ENCODE measurements around the gene NRN1L.
"Not testable (repeated sequence)": the region's sequence is repeated elsewhere in the genome, so short reads cannot be mapped to it uniquely, and the experiment has no call there.

Gene NRN1L

DNA sequence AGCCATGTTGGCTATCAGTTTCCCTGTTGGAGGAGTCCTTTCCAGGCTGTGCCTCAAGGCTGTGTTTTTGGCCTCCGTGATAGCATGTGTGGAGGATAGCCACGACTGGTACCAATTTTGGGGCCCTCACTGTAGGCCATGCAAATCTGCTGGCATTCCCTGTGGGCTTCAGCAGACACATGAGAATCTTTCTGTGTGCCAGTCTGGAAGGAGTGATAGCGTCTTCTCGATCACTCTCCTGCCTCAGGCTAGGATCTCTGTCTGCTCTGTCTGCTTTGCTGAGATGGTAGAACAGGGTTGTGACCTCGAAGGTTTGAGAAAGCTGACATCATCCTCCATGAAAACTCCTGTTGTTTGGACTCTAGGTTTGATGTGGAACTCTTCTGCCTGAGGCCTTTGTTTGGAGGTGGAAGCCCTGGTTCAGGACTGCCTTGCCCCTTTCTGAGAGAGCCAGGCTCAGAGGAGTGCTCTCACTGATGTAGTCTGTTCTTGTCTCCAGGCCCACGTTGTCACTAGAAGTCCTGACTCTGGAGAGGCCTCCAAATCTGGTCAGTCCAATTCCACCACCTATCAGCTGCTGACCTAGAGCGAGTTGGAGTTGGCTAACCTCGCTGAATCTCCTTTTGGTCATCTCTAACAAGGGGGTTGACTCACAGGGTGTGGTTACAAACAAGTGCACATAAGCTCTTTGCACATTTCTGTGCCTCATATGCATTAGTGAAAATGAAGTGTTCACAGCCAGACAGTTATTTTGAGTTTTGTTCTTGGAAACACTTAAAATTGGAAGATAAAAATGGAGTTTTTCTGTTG is 23.9 kb upstream of the NRN1L start:
- no peak for DNase-seq (ENCODE audit: low read depth)

DNA sequence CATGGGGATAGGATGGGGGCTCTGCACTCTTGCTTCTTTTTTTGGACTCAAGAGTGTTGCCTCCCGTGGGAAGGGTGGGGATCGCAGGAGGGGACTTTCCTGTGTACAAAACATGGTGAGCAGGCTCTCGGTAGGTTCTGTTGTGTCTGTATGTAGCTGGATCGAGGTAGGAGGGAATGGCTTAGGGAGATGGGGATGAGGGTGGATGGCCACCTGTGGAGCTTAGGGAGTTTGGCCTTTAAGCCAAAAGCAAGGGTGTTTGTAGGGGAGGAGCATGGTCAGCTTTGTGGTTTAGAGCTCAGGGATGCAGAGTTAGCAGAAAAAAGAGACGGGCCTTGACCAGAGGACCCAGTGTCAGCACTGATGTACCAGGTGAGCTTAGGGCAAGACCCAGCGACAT is 22.8 kb upstream of the NRN1L start:
- no peak for DNase-seq (ENCODE audit: low read depth)

DNA sequence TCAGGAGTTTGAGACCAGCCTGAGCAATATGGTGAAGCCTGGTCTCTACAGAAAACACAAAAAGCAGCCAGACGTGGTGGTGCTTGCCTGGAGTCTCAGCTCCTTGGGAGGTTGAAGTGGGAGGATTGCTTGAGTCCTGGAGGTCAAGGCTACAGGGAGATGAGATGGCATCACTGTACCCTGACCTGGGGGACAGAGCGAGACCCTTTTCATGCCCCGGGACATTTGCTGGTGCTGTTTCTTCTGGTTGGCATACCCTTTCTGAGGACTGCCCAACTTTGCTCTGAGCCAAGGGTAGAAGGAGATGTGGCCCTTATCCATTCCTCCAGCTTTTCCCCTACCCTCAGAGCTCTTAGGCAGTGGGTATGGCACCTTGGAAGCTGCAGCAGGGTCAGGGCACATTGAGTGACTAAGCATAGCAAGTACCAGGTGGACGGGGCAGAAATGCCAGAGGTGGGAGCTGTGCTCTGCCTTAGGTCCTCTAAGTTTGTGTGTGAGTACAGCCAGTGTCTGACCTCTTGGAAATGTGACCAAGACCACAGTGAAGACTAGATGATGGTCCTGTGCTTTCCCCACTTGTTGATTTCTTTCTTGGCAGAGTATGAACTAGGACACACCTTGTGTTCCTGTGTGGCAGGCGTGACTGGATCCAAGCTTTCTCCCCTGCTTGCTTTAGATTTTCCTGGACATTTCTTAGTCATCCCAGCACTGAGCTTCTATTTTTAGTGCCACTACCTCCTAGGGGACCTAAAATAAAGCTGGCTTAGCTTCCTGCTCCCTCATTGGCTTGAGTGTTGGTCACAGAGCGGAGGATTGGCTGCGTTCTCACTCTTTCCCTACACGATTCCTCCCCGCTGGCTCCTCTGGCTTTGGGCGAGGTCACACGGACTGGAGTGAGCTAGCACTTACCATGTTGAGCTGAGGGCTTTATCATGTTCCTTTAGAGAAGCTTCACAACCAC is 21.8 kb upstream of the NRN1L start:
- DNase-seq (ENCODE audit: low read depth) = no peak

DNA sequence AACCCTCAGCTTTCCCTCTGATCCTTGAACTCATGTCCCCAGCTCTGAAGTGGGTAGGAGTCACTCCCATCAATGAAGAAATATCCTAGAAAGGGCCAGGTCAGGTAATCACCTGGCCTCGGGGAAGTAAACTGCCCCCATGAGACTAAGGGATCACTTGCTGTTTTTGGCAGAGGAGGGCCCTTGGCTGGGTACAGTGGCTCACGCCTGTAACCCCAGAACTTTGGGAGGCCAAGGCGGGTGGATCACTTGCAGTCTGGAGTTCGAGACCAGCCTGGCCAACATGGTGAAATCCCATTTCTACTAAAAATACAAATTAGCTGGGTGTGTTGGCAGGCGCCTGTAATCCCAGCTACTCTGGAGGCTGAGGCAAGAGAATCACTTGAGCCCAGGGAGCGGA is 20.6 kb upstream of the NRN1L start:
- not testable (repeated sequence) for DNase-seq (ENCODE audit: low read depth)

DNA sequence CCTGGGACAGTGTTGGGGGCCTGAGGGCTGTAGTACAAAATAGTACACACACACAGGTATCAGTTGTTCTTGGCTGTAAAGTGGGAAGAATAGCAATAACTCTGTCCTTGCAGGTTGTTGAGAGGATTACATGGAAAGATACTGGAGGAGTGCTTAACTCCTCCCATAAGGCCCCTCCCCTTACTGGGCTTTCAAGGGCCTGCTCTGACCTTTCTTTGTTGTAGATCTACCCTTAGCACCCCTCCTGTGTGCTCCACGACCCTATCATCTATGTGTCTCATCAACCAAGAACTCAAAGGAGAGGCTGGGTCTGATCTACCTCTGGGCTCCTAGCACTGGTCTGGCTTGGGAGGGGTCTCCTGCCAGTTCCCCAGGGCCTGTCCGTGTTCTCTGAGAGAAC is 20.1 kb upstream of the NRN1L start:
- no peak for DNase-seq (ENCODE audit: low read depth)

DNA sequence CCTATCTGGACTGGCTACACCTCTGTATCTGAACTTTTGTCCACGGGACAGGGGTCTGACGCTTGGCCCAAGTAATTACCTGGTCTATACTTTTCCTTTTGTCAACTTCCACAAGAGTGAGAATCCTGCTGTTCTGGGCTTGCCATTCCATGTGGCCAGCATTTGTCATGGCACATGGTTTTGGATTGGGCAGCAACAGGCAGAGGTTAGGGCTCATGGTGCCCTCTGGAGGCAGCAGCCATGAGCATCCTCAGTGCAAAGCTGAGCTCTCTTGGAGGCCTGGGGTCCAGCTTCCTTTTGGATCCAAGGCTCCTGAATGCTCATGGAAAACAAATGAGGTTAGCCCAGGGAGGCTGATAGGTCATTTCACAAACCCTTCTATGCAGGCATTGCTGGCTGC is 19.4 kb upstream of the NRN1L start:
- DNase-seq (ENCODE audit: low read depth) = no peak

DNA sequence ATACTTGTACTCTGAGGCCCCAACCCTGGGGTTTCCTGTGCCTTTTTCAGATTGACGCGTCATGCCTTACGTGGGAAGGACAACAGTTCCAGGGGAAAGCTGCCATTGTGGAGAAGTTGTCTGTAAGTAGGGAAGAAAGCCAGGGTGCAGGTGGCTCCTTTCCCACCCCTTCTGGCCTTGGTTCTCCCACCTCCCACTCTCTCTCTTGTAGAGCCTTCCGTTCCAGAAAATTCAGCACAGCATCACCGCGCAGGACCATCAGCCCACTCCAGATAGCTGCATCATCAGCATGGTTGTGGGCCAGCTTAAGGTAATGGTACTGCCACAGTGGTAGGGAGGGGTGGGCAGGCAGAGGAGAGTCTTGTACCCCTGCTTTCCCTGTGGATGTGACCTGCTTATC is 16.4 kb upstream of the NRN1L start:
- no peak for DNase-seq (ENCODE audit: low read depth)

DNA sequence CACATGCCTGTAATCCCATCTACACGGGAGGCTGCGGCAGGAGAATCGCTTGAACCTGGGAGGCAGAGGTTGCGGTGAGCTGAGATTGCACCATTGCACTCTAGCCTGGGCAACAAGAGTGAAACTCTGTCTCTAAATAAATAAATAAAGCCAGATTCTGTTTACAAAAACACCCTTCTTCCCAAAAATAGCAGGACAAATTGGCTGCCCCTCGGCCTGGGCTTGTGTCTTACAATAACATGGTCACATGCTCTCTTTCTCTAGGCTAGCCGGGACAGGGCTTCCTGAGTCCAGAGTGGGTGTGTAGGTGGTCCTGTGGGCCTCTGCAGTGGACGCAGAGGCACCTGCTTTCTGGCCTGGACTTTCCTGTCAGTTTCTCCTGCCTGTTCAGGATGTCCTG is 15.0 kb upstream of the NRN1L start:
- no peak for DNase-seq (ENCODE audit: low read depth)

DNA sequence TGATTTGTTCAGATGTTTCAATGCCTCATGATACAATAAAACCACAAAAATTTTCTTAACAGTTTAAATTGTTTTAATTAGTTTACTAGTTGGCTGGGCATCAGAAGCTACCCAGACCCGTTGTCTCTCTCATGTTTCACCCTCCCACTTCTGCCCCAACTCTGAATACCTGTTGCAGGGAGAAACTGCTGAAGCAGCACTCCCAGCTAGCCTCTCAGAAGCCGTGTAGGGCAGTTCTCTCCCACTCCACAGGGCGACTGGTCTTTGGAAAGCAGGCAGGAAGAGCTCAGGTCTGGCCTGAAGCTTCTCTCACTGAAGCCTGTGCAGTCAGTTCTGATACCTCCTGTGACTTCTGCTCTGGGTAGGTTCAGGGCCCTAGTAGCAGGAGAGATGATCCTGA is 13.4 kb upstream of the NRN1L start:
- no peak for DNase-seq (ENCODE audit: low read depth)

DNA sequence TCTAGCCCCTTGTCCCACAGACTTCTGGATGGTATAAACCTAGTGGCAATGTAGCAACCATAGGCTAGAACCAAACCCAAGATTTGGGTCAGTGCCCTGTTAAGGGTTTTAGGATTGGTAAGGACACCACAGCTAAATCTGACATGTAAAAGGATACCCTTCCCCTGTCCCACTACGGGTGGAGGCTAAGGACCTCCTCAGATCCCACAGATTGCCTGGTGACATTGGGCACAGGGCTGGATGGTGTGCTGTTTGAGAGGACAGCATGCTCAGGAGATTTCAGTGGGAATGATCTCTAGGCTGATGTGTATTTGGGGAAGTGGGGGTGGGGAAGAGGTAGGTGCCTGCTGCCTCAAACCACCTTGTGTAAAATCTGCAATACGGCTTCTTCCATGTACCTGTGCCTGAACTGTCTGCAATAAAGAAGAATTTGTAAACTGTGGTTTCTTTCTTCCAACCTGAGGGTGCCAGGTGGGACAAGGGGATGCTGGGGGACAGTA is 12.5 kb upstream of the NRN1L start:
- DNase-seq (ENCODE audit: low read depth) = no peak

DNA sequence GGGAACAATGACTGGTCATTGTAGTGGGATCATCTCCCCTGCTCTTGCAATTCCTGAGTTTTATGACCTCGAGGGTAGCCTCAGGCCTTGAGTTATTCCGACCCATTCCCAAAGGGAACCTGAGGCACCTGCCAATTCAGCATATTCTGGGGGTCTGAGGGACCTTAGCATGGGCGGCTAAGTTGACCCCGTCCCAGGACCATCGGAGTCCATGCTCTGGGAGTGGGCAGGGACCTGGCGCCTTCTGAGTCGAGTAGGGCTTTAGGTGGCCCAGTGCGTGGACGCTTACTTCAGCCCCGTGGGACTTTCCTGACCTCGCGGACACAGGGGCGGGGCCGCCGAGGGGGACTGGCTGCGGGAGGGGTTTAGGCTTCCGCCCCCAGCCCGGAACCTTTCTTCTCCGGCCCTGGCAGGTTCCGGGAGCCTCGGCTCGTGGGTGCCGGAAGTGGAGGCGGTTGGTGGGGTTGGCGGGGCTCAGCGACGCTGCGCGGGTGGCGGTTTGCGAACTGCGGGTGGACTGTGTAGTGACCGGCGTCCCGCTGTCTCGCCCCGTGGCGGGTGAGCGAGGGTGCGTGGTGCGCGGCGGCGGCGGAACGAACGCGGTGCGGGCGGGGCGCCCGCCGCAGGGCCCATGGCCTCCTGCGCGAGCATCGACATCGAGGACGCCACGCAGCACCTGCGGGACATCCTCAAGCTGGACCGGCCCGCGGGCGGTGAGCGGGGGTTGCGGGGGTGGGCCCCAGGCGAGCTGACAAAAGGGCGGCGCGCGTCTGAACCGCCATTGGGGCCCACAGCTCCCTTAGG is 11.9 kb upstream of the NRN1L start, which contains the start of gene EDC4:
Gene EDC4, plus strand, starts transcription at position 422 of the 804 bp plus-strand sequence. Its CDS starts 210 bp downstream, at position 632.
- no peak for DNase-seq (ENCODE audit: low read depth)

DNA sequence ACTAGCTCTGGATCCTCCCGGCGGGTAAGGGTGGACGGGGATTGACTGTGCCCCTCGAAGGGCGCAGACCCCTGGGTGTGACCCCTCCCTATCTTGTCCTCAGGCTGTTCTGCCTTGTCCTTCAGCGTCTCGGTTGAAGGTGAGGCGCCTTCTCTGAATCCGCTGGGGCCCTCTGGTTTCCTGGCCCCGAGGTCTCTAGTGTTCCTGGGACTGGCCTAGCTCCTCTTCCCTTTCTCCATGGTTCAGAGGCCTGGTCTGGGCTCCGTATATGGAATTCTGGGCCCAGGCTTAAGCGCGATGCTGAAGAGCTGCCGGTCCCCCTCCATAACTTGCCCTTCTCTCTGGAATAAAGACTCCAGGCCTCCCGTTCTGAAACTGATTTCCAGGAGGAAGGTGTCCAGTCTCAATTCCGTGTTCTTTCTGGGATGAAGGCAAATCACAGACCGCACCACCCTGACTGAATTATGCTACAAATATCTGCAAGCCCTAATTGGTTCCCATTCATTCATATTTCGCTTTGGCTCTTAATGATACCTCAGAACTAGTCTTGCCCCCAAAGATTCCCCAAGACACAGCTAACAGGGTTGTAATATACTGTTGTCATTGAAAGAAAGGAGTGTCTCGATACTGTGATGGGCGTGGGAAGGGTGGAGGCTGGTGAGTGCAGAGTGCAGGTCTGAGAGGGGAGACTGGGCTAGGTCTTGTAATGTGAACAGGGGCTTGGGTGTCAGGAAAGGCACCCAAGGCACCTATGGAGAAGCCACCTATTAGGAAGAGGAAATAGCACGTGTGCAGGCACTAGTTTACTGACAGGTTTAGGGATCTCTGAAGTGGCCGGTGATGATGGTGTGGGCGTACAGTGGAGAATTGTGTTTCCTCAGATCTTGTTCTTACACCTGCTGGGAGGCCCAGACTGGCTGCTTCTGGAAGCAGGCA is 11.0 kb upstream of the NRN1L start:
- DNase-seq (ENCODE audit: low read depth) = no peak

DNA sequence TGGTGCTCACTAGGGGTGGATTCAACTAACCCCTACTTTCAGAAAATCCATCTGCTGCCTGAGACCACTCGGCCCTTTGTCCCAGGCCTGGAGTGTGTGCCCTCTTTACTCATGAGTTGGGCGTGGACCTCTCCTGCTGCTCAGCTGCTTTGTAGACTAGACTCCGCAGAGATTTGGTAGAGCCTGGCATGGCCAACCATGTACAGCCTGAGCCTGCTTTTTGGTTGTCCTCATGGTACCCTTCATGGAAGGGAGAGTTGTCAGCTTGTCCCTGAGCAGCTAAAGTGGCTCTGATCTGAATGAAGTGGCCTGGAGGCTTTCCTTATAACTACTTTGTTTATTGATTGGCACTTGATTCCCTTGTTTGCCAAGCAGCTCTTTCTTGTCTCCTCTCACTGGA is 10.3 kb upstream of the NRN1L start:
- no peak for DNase-seq (ENCODE audit: low read depth)

DNA sequence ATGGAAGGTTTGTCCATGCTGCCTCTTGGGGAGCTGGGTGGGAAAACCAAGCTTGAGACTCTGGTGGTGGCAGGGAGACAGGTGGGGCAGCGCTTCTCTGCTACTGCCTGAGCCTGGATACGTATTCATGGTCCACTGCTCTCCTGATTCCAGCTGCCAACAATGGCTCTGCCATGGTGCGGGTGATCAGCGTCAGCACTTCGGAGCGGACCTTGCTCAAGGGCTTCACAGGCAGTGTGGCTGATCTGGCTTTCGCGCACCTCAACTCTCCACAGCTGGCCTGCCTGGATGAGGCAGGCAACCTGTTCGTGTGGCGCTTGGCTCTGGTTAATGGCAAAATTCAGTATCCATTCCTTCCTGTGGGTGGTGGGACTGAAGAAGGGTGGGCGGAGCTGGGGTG is 7.6 kb upstream of the NRN1L start:
- no peak for DNase-seq (ENCODE audit: low read depth)

DNA sequence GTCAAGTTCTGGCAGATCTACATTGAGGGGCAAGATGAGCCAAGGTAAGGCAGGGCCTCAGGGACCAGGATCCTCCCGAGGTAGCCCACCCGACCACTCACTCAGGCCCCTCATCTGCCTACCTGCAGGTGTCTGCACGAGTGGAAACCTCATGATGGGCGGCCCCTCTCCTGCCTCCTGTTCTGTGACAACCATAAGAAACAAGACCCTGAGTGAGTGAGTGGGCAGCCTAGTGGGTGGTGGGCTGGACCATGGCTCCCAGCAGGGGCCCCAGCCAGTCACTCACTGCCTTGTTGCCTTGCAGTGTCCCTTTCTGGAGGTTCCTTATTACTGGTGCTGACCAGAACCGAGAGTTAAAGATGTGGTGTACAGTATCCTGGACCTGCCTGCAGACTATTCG is 6.5 kb upstream of the NRN1L start:
- no peak for DNase-seq (ENCODE audit: low read depth)

DNA sequence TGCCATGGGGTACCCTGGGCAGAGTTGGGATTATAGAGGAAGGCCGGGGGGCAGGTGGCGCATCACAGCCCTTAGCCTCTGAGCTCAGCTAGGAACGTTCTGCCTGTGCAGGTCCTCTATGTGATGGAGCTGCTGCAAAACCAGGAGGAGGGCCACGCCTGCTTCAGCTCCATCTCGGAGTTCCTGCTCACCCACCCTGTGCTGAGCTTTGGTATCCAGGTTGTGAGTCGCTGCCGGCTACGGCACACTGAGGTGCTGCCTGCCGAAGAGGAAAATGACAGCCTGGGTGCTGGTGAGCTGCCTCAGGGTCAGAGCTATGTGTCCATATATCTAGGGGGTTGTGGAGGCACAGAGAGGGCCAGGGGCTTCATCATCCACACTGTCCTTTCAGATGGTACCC is 5.8 kb upstream of the NRN1L start:
- DNase-seq (ENCODE audit: low read depth) = no peak

DNA sequence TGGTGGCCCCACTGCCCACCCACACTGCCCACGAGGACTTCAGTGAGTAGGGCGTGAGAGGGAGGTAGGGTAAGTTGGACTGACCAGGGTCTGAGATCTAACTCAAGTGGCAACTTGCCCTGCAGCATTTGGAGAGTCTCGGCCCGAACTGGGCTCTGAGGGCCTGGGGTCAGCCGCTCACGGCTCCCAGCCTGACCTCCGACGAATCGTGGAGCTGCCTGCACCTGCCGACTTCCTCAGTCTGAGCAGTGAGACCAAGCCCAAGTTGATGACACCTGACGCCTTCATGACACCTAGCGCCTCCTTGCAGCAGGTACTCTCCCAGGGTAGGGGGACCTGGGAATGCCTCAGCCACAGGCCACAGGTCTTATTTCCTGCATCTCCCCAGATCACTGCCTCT is 5.2 kb upstream of the NRN1L start:
- no peak for DNase-seq (ENCODE audit: low read depth)

DNA sequence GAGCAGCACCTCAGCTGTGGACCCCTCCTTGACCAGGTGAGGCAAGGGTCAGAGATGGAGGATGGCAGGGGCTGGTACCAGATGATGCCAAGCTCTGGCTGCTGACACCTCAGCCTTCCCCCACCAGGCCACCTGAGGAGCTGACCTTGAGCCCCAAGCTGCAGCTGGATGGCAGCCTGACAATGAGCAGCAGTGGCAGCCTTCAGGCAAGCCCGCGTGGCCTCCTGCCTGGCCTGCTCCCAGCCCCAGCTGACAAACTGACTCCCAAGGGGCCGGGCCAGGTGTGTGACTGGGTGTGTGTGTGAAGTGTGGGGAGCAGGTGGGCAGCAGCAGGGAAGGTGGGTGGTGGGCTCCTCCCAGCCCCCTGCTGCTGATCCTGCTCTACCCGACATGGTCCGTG is 4.7 kb upstream of the NRN1L start:
- no peak for DNase-seq (ENCODE audit: low read depth)

DNA sequence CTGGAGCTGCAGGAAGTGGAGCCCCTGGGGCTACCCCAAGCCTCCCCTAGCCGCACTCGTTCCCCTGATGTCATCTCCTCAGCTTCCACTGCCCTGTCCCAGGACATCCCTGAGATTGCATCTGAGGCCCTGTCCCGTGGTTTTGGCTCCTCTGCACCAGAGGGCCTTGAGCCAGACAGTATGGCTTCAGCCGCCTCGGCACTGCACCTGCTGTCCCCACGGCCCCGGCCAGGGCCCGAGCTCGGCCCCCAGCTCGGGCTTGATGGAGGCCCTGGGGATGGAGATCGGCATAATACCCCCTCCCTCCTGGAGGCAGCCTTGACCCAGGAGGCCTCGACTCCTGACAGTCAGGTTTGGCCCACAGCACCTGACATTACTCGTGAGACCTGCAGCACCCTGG is 4.1 kb upstream of the NRN1L start:
- DNase-seq (ENCODE audit: low read depth) = no peak

DNA sequence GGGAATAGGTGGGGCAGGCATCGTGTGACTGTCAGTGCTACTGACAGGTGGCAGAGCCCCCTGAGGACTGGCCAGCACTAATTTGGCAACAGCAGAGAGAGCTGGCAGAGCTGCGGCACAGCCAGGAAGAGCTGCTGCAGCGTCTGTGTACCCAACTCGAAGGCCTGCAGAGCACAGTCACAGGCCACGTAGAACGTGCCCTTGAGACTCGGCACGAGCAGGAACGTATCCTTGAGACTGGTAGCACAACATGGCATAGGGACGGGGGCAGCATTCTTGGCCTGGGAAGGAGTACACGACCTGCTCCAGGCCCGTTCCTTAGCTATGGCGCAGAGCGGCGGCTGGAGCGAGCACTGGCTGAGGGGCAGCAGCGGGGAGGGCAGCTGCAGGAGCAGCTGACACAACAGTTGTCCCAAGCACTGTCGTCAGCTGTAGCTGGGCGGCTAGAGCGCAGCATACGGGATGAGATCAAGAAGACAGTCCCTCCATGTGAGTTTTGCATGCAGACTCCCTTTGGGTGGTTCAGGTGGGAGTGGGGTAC is 3.0 kb upstream of the NRN1L start:
- no peak for DNase-seq (ENCODE audit: low read depth)
